ENCODE measurements around the gene GPNMB.

DNA sequence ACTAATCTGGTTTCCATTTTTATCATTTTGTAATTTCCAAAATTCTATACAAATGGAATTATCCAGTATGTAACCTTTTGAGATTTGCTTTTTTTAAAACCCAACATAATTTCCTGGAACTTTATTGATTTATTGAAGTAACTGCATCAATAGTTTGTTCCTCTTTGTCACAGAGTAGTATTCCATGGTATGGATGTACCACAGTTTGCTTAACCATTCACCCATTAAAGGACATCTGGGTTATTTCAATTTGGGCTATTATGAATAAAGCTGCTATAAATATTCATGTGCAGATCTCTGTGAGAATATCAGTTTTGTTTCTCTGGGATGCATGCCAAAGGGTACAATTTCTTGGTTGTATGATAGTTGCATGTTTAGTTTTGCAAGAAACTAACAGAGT is 2.9 kb downstream of the GPNMB start:
- TF ChIP-seq, protein P1, sequence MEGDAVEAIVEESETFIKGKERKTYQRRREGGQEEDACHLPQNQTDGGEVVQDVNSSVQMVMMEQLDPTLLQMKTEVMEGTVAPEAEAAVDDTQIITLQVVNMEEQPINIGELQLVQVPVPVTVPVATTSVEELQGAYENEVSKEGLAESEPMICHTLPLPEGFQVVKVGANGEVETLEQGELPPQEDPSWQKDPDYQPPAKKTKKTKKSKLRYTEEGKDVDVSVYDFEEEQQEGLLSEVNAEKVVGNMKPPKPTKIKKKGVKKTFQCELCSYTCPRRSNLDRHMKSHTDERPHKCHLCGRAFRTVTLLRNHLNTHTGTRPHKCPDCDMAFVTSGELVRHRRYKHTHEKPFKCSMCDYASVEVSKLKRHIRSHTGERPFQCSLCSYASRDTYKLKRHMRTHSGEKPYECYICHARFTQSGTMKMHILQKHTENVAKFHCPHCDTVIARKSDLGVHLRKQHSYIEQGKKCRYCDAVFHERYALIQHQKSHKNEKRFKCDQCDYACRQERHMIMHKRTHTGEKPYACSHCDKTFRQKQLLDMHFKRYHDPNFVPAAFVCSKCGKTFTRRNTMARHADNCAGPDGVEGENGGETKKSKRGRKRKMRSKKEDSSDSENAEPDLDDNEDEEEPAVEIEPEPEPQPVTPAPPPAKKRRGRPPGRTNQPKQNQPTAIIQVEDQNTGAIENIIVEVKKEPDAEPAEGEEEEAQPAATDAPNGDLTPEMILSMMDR (conservative IDR thresholded peaks at IDR 0.05), result no peak
- TF ChIP-seq EZH2 (IDR thresholded peaks at IDR 0.05; ENCODE audit: low read depth), result no peak
